ENCODE results near the gene CPNE7. TPM values are rescaled to one million over a fixed set of nuclear protein-coding genes. Genes with fewer than 3 reads are reported as not detected.

Gene CPNE7
- total and polyA plus RNA-seq, 9 of the 15 experiments (the other 6 are each of a cell fraction or from before 2014, with no cell fraction given), result 0.30 to 73.4 (median 32.7) TPM

DNA sequence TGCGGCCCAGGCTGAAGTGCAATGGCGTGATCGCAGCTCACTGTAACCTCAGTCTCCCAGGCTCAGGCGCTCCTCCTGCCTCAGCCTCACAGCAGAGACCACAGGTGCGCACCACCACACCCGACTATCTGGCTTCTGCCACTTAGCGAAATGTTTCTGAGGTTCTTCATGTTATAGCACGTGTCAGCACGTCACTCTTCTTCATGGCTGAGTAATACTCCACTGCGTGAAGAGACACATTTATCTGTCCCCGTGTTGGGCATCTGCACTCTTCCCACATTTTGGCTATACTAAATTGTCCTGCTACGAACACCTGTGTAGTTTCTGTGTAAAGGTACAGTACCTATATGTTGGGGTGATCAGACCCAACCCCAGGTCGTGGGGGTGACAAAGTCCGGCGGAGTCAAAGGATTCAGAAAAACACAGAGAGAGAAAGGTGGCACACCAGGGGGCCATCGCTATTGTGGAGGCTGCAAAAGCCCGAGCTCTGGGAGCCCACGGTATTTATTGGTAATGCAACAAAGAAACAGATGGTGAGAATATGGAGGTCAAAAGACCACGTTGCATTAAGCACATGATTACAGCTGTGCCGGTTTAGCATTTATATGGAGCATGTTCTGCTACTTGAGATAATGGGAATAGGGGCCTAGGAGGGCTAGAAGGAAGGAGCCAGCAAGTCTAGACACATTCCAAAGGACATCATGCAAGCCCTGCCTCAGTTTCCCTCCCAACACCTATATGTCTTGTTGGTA is 37.0 kb downstream of the CPNE7 start:
- 54% methylated on average over 20 of the region's 20 CpGs for WGBS (ENCODE audit: insufficient coverage, low coverage, missing lambda C conversion rate)
- Histone ChIP-seq H3K4me1 (replicated peaks in 1 of 2; ENCODE audit: control insufficient read depth in 2 of 2, insufficient read depth in 2 of 2, low read length in 2 of 2) (peaks cover 15 to 61% of the 10 kb centered on the region in 2 experiments; a peak in 4 of 5 replicates), H3K9me1 (ENCODE audit: control insufficient read depth, insufficient read depth, low read length) (no peaks in the 10 kb centered on the region), H3K9ac (ENCODE audit: insufficient read depth in 1 of 2, low read depth in 2 of 2, low read length in 2 of 2) (no peak overlapping the region), H3K9me3 (replicated peaks; ENCODE audit: control insufficient read depth, insufficient read depth, low read depth, low read length) (no peaks in the 10 kb centered on the region), H4K20me1 (replicated peaks; ENCODE audit: control insufficient read depth, insufficient read depth, low read length) (no peaks in the 10 kb centered on the region), H3K4me3 (no peak overlapping the region), H3K4me2 (ENCODE audit: insufficient read depth, low read length) (no peak overlapping the region), H3K27ac (ENCODE audit: extremely low read depth, low read depth, low read length) (no peak overlapping the region), H3K36me3 (ENCODE audit: control insufficient read depth, insufficient read depth, low read length) (no peaks in the 10 kb centered on the region), H2AFZ (ENCODE audit: low read depth, low read length) (no peak overlapping the region), H3K79me2 (ENCODE audit: control insufficient read depth, insufficient read depth, low read length) (no peaks in the 10 kb centered on the region), H3K27me3 (ENCODE audit: control insufficient read depth in 2 of 2, insufficient read depth in 2 of 2, low read length in 2 of 2) (no peaks in the 10 kb centered on the region)
- ChIA-PET POLR2A (no interaction called here), CTCF (ENCODE audit: low intra/inter-chr PET ratio) (no interaction called here)
- ATAC-seq, result no peak
- no peak for DNase-seq (ENCODE audit: extremely low read depth in 1 of 4, low spot score in 3 of 4)
- TF ChIP-seq KDM1A (IDR thresholded peaks at IDR 0.05) (peak; percentile 35 to 36; a peak in 2 of 4 replicates), BRCA1 (IDR thresholded peaks at IDR 0.05) (no peak), BRCA1 (CRISPR knock-in tag; IDR thresholded peaks at IDR 0.05) (no peak), ZNF76 (CRISPR knock-in tag; IDR thresholded peaks at IDR 0.05; ENCODE audit: borderline replicate concordance) (no peak), BCOR (IDR thresholded peaks at IDR 0.05) (peak; percentile 52), ZBED1 (IDR thresholded peaks at IDR 0.05) (no peak), ZNF146 (CRISPR knock-in tag; IDR thresholded peaks at IDR 0.05; ENCODE audit: unreplicated experiment) (peak; percentile 99), SMARCB1 (IDR thresholded peaks at IDR 0.05; ENCODE audit: insufficient read length, low read depth) (no peak), HDAC2 (IDR thresholded peaks at IDR 0.05) (0 out of 2 replicates have a peak, but pooled peaks have one; percentile 17), BDP1 (IDR thresholded peaks at IDR 0.05; ENCODE audit: insufficient read depth, insufficient read length) (no peak), CEBPG (CRISPR knock-in tag; IDR thresholded peaks at IDR 0.05) (no peak), CEBPG (tag; conservative IDR thresholded peaks at IDR 0.05 in 1 of 2, IDR thresholded peaks at IDR 0.05 in 1 of 2) (no peak), NONO (IDR thresholded peaks at IDR 0.05; ENCODE audit: low read depth in 2 of 2, low read length in 1 of 2) (no peak), ZNF699 (CRISPR knock-in tag; IDR thresholded peaks at IDR 0.05; ENCODE audit: insufficient replicate concordance) (no peak)
- TF ChIP-seq, protein P1, sequence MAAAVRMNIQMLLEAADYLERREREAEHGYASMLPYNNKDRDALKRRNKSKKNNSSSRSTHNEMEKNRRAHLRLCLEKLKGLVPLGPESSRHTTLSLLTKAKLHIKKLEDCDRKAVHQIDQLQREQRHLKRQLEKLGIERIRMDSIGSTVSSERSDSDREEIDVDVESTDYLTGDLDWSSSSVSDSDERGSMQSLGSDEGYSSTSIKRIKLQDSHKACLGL (CRISPR knock-in tag; IDR thresholded peaks at IDR 0.05; ENCODE audit: borderline replicate concordance, poor library complexity, severe bottlenecking), result no peak
- TF ChIP-seq, protein P2, sequence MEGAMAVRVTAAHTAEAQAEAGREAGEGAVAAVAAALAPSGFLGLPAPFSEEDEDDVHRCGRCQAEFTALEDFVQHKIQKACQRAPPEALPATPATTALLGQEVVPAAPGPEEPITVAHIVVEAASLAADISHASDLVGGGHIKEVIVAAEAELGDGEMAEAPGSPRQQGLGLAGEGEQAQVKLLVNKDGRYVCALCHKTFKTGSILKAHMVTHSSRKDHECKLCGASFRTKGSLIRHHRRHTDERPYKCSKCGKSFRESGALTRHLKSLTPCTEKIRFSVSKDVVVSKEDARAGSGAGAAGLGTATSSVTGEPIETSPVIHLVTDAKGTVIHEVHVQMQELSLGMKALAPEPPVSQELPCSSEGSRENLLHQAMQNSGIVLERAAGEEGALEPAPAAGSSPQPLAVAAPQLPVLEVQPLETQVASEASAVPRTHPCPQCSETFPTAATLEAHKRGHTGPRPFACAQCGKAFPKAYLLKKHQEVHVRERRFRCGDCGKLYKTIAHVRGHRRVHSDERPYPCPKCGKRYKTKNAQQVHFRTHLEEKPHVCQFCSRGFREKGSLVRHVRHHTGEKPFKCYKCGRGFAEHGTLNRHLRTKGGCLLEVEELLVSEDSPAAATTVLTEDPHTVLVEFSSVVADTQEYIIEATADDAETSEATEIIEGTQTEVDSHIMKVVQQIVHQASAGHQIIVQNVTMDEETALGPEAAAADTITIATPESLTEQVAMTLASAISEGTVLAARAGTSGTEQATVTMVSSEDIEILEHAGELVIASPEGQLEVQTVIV (CRISPR knock-in tag; IDR thresholded peaks at IDR 0.05; ENCODE audit: borderline replicate concordance), result no peak
- intact Hi-C loops (cut with micrococcal nuclease), result no loop called here
- in situ Hi-C loops (cut with MboI), result no loop called here
- no TSS peak for BruUV-seq (replicated peaks)
- FAIRE-seq, result no peak

All from K562 (cell line).